ENCODE measurements around the gene CMTM5. TPM values are rescaled to one million over a fixed set of nuclear protein-coding genes. Genes with fewer than 3 reads are reported as not detected.

CMTM5 gene
- total RNA-seq, 4 donors from 2014 or later: not detected

DNA sequence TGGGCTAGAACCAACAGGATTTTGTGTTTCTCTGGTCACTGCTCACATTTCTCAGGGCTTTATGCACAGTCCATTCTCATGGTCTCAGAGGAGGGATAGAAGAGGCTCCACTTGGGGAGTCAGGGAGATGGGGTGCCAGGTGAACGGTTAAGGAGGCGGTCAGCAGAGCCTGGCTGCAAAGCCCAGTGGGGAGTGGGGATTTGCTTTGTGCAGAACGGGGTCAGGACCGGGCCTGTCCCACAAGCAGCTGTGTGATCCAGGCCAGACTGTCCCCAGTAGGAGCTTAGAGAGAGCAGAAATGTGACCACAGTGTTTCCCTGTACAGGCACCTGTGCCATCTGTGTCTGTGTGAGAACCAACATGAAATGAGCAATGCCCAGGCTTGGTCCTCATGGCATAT, 4.1 kb downstream of the CMTM5 start:
- Histone ChIP-seq H3K4me3 (no peak overlapping the region), H3K9me3 (no peaks in the 10 kb centered on the region), H3K27ac (no peak overlapping the region), H3K27me3 (peaks cover 0 to 32% (median 0%) of the 10 kb centered on the region in 4 donors), H3K4me1 (peaks cover 0 to 14% (median 0%) of the 10 kb centered on the region in 3 donors), H3K36me3 (no peaks in the 10 kb centered on the region)
- intact Hi-C loops (cut with DNase I): loop anchor here (2.0 kb wide), 1 partner anchor 54 kb away; no protein-coding TSS in a partner anchor
- 40 to 60% methylated on average over 1 to 2 of the region's 4 CpGs for WGBS, 2 donors
- no peak for TF ChIP-seq CTCF (IDR thresholded peaks at IDR 0.05)
- TF ChIP-seq POLR2A (IDR thresholded peaks at IDR 0.05): no peak
- DNase-seq: no peak

DNA sequence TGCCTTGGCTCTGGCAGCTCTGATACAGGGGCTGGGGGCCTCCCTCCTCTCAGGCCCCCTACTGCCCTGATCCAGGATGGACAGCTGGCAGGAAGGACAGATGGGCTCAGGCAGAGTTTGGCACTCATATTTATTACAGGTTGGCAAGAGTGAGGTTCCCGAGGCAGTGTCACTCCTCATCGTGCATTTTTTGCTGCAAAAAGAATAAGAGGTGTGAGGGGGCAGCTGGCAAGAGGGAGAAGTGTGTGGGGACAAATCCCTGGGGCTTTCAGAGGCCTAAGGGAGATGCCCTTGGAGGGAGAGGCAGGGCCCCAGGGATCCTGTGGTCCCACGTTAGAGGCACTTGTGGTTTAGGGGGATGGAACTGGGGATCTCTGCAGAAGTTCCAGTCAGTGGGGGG, 5.0 kb downstream of the CMTM5 start:
- intact Hi-C loops (cut with DNase I): loop anchor here (2.0 kb wide), 1 partner anchor 55 kb away; no protein-coding TSS in a partner anchor
- 39 to 43% methylated on average over 3 of the region's 3 CpGs for WGBS, 2 donors
- H3K27ac ChIP-seq: no peak overlapping the region

GRCh38 chr14:23382276-23382675, 5.4 kb downstream of the CMTM5 start:
- peaks cover 0 to 32% (median 0%) of the 10 kb centered on the region in 4 donors for H3K27me3 ChIP-seq
- H3K4me3 ChIP-seq: no peak overlapping the region
- no peaks in the 10 kb centered on the region for H3K9me3 ChIP-seq
- DNase-seq: no peak
- H3K4me1 ChIP-seq: peaks cover 0 to 10% (median 0%) of the 10 kb centered on the region in 3 donors
- intact Hi-C loops (cut with DNase I): no loop called here
- H3K27ac ChIP-seq: no peak overlapping the region
- no peaks in the 10 kb centered on the region for H3K36me3 ChIP-seq
- WGBS, 2 donors: 40 to 87% methylated on average over 1 to 3 of the region's 6 CpGs
- no peak for TF ChIP-seq POLR2A (IDR thresholded peaks at IDR 0.05)
- no peak for TF ChIP-seq CTCF (IDR thresholded peaks at IDR 0.05)

More for the DNA sequence above, 5.0 kb downstream of the CMTM5 start:
- Histone ChIP-seq H3K36me3 (no peaks in the 10 kb centered on the region), H3K27me3 (peaks cover 0 to 32% (median 0%) of the 10 kb centered on the region in 4 donors), H3K4me3 (no peak overlapping the region), H3K9me3 (no peaks in the 10 kb centered on the region), H3K4me1 (peaks cover 0 to 12% (median 0%) of the 10 kb centered on the region in 3 donors)
- TF ChIP-seq CTCF (IDR thresholded peaks at IDR 0.05): no peak
- no peak for TF ChIP-seq POLR2A (IDR thresholded peaks at IDR 0.05)
- DNase-seq: no peak

GRCh38 chr14:23382731-23383440, 6.0 kb downstream of the CMTM5 start:
- intact Hi-C loops (cut with DNase I): no loop called here
- Histone ChIP-seq H3K36me3 (no peaks in the 10 kb centered on the region), H3K4me1 (peaks cover 0 to 10% (median 0%) of the 10 kb centered on the region in 3 donors), H3K27me3 (peaks cover 0 to 32% (median 0%) of the 10 kb centered on the region in 4 donors), H3K27ac (no peak overlapping the region), H3K4me3 (no peak overlapping the region), H3K9me3 (no peaks in the 10 kb centered on the region)
- DNase-seq: no peak
- WGBS, 2 donors: 64 to 67% methylated on average over 10 of the region's 10 CpGs
- TF ChIP-seq CTCF (IDR thresholded peaks at IDR 0.05) (no peak), POLR2A (IDR thresholded peaks at IDR 0.05) (no peak)

- intact Hi-C loops (cut with DNase I): no loop called here
- TF ChIP-seq CTCF (IDR thresholded peaks at IDR 0.05): no peak
- TF ChIP-seq POLR2A (IDR thresholded peaks at IDR 0.05): no peak
- no peak overlapping the region for H3K27ac ChIP-seq
- no peak overlapping the region for H3K4me3 ChIP-seq
- no peaks in the 10 kb centered on the region for H3K36me3 ChIP-seq
- 79 to 83% methylated on average over 25 to 26 of the region's 29 CpGs for WGBS, 2 donors
- peaks cover 0 to 37% (median 0%) of the 10 kb centered on the region in 4 donors for H3K27me3 ChIP-seq
- H3K9me3 ChIP-seq: no peaks in the 10 kb centered on the region
- DNase-seq: no peak
- peaks cover 0 to 9% (median 0%) of the 10 kb centered on the region in 3 donors for H3K4me1 ChIP-seq
Observed at GRCh38 chr14:23384364-23385080, 7.7 kb downstream of the CMTM5 start.

Measured in esophagus squamous epithelium (tissue), 5 donors.